ENCODE data around the gene CPT1A.

DNA sequence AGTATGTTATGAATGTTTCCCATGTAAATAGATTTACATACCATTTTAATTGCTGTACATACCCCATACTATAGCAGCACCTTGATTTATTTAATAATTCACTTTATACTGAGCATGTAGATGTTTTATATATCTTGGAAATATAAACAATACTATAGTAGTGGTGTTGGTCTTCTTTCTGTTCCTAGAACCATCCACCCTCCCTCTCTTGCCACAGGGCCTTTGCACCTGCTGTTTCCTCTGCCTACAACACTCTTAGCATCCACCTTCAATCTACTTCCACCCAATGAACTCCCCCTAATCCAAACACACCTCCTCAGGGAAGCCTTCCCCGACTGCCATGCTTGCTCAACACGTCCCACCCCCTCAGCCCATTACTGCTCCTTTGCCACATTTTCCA lies 120.6 kb downstream of the CPT1A start:
- TF ChIP-seq, protein P1, sequence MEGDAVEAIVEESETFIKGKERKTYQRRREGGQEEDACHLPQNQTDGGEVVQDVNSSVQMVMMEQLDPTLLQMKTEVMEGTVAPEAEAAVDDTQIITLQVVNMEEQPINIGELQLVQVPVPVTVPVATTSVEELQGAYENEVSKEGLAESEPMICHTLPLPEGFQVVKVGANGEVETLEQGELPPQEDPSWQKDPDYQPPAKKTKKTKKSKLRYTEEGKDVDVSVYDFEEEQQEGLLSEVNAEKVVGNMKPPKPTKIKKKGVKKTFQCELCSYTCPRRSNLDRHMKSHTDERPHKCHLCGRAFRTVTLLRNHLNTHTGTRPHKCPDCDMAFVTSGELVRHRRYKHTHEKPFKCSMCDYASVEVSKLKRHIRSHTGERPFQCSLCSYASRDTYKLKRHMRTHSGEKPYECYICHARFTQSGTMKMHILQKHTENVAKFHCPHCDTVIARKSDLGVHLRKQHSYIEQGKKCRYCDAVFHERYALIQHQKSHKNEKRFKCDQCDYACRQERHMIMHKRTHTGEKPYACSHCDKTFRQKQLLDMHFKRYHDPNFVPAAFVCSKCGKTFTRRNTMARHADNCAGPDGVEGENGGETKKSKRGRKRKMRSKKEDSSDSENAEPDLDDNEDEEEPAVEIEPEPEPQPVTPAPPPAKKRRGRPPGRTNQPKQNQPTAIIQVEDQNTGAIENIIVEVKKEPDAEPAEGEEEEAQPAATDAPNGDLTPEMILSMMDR (IDR thresholded peaks at IDR 0.05) = no peak
- TF ChIP-seq POLR2A (IDR thresholded peaks at IDR 0.05) = no peak

All from testis (tissue), 2 donors.